Rectal smooth muscle tissue (tissue), 1 donor: Measurements from ENCODE around the gene DNAH7.

Experiments
- H3K27ac ChIP-seq: one replicate; pipeline ENCODE4 v1.7.0; 2013; ENCODE audit warnings: low read depth, low read length, inconsistent platforms
- H3K27me3 ChIP-seq: one replicate; pipeline ENCODE4 v1.7.0; 2013; ENCODE audit warnings: low read length; ENCODE audit not compliant: control insufficient read depth, insufficient read depth
- H3K36me3 ChIP-seq: one replicate; pipeline ENCODE4 v1.7.0; 2013; ENCODE audit warnings: low read length; ENCODE audit not compliant: control insufficient read depth, insufficient read depth
- H3K4me1 ChIP-seq: one replicate; pipeline ENCODE4 v1.7.0; 2013; ENCODE audit warnings: low read length; ENCODE audit not compliant: control insufficient read depth, insufficient read depth
- H3K4me3 ChIP-seq: one replicate; pipeline ENCODE4 v1.7.0; 2013; ENCODE audit warnings: low read length
- H3K9ac ChIP-seq: one replicate; pipeline ENCODE4 v1.7.0; 2013; ENCODE audit warnings: low read length

Gene DNAH7

GRCh38 chr2:195808189-195808588 is 260.4 kb downstream of the DNAH7 start:
- H3K27ac ChIP-seq, result no peak overlapping the region
- H3K27me3 ChIP-seq, result no peaks in the 10 kb centered on the region
- no peaks in the 10 kb centered on the region for H3K4me1 ChIP-seq
- no peaks in the 10 kb centered on the region for H3K36me3 ChIP-seq
- no peak overlapping the region for H3K9ac ChIP-seq
- no peak overlapping the region for H3K4me3 ChIP-seq

DNA sequence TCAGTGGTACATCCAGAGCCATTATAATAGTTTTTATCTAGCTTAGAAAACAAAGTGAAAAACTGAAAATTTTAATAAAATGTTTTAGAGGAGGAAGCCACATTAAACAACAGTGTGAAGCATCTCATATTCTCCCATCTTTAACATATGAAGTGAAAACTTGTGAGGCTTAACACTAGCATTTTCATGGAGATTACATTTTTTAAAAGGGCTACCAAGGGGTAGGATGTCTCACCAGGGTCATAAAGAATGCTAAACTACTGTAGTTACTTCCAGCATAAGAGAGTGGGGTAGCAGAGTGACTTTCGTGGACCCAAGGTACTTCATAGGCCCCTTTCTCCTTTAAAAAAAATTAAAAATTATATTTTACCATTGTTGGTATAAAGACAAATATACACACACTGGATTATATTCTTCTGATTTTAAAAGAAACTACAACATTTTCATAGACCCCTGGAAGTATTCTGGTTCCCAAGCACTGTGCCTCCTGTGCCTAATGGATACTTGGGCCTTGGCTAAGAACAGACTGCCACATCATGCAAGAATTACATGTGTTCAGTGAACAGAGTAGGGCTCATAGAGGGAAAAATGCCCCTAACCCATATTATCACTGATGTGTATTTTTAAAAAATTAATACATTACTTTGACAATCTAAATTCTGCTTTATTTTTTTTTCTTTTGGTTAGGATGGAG is 263.2 kb downstream of the DNAH7 start:
- H3K36me3 ChIP-seq, result no peaks in the 10 kb centered on the region
- no peak overlapping the region for H3K27ac ChIP-seq
- H3K9ac ChIP-seq, result no peak overlapping the region
- no peaks in the 10 kb centered on the region for H3K27me3 ChIP-seq
- no peaks in the 10 kb centered on the region for H3K4me1 ChIP-seq
- no peak overlapping the region for H3K4me3 ChIP-seq

GRCh38 chr2:195795879-195796278 is 272.8 kb downstream of the DNAH7 start:
- H3K4me3 ChIP-seq, result no peak overlapping the region
- H3K36me3 ChIP-seq, result no peaks in the 10 kb centered on the region
- no peak overlapping the region for H3K27ac ChIP-seq
- no peaks in the 10 kb centered on the region for H3K4me1 ChIP-seq
- no peak overlapping the region for H3K9ac ChIP-seq
- H3K27me3 ChIP-seq, result no peaks in the 10 kb centered on the region

DNA sequence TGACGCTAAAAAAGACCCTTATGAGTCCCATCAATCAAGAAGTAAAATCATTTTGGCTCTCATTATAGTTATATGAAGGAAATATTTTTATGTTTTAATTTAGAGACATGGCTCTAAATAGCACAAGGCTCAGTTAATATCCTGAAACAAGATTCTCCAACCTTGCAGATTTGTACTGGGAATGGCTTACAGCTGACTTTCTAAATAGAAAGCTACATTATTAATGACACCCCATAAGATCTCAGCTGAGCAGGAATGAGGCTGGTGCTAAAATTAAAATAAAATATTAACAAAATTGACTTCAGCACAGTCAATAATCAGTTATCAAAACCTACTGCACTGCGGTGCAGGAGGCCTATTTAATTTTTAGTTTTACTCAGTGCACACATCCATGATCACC is 274.8 kb downstream of the DNAH7 start:
- Histone ChIP-seq H3K4me3 (no peak overlapping the region), H3K27ac (no peak overlapping the region), H3K36me3 (no peaks in the 10 kb centered on the region), H3K27me3 (no peaks in the 10 kb centered on the region), H3K9ac (no peak overlapping the region), H3K4me1 (no peaks in the 10 kb centered on the region)

DNA sequence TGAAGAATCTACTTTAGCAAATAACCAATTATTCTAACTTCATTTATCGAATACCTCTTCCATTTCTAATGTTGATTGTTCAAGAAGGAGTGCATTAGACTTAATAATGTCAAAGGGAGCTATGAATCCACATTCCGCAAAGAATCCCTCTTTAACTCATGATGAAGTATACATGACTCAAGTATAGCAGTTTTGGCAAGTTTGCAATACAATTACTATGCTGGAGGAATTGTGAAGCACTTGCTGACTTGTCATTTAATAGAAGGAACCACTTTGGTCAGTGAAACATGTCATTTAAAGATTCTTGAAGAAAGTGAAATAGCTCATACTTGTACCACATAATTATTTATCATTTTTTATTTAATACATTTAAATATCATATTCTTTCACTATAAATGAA is 286.5 kb downstream of the DNAH7 start:
- Histone ChIP-seq H3K4me1 (no peaks in the 10 kb centered on the region), H3K27me3 (no peaks in the 10 kb centered on the region), H3K4me3 (no peak overlapping the region), H3K27ac (no peak overlapping the region), H3K9ac (no peak overlapping the region), H3K36me3 (no peaks in the 10 kb centered on the region)

GRCh38 chr2:195779491-195779890 is 289.1 kb downstream of the DNAH7 start:
- H3K4me1 ChIP-seq, result no peaks in the 10 kb centered on the region
- no peaks in the 10 kb centered on the region for H3K27me3 ChIP-seq
- no peak overlapping the region for H3K27ac ChIP-seq
- no peak overlapping the region for H3K4me3 ChIP-seq
- H3K9ac ChIP-seq, result no peak overlapping the region
- H3K36me3 ChIP-seq, result no peaks in the 10 kb centered on the region

DNA sequence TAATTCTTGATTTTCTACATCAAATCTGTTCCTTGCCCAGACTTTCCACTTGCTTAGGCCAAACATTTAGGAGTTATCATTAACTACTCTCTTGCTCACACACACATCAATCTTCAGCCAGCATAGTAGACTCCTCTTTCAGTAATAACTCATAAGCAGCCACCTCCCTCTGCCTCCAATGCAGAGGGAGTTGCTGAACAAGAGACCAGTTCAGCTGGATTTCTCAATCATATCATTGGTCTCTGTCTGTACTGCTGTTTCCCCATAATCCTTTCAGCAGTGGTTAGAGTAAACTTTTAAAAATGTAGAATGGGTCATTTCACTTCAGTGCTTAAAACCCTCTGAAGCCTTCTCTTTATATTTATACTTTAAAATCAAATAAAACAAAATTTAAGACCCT is 298.7 kb downstream of the DNAH7 start:
- Histone ChIP-seq H3K36me3 (no peaks in the 10 kb centered on the region), H3K4me3 (no peak overlapping the region), H3K9ac (no peak overlapping the region), H3K27me3 (no peaks in the 10 kb centered on the region), H3K27ac (no peak overlapping the region), H3K4me1 (no peaks in the 10 kb centered on the region)

GRCh38 chr2:195768431-195768830 is 300.2 kb downstream of the DNAH7 start:
- no peak overlapping the region for H3K4me3 ChIP-seq
- H3K4me1 ChIP-seq, result no peaks in the 10 kb centered on the region
- H3K27me3 ChIP-seq, result no peaks in the 10 kb centered on the region
- H3K9ac ChIP-seq, result no peak overlapping the region
- H3K36me3 ChIP-seq, result no peaks in the 10 kb centered on the region
- H3K27ac ChIP-seq, result no peak overlapping the region

- Histone ChIP-seq H3K4me3 (no peak overlapping the region), H3K36me3 (no peaks in the 10 kb centered on the region), H3K4me1 (no peaks in the 10 kb centered on the region), H3K27ac (no peak overlapping the region), H3K9ac (no peak overlapping the region), H3K27me3 (no peaks in the 10 kb centered on the region)
These were observed 301.9 kb downstream of the DNAH7 start for GRCh38 chr2:195766691-195767090.

DNA sequence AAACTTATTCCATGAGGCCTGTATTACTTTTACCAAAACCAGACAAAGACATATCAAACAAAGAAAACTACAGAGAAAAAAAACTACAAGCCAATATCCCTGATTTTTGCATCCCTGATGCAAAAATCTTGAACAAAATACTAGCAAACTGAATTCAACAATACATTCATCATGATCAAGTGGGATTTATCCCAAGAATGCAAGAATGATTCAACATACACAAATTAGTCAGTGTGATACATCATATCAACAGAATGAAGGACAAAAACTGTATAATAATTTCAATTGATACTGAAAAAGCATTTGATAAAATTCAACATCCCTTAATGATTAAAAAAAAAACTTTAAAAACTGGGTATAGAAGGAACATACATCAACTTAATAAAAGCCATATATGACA is 304.8 kb downstream of the DNAH7 start:
- Histone ChIP-seq H3K27me3 (no peaks in the 10 kb centered on the region), H3K27ac (no peak overlapping the region), H3K9ac (no peak overlapping the region), H3K4me3 (no peak overlapping the region), H3K4me1 (no peaks in the 10 kb centered on the region), H3K36me3 (no peaks in the 10 kb centered on the region)

DNA sequence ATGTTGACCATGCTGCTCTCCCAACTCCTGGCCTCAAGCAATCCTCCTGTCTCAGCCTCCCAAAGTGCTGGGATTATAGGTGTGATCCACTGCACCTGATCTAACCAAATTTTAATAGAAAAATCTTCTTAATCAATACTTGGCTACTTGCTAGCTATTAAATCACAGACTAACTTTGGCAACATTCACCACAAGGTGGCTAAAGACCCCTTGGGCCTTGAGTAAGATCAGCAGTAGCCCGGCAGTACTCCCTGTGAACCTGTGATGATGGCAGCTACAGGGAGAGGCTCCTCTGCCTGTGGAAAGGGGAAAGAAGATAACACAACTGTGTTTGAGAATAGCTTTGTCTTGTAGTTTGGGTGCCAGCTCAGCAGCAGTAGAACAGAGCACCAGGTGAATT is 308.8 kb downstream of the DNAH7 start:
- Histone ChIP-seq H3K27ac (no peak overlapping the region), H3K4me1 (no peaks in the 10 kb centered on the region), H3K36me3 (no peaks in the 10 kb centered on the region), H3K4me3 (no peak overlapping the region), H3K9ac (no peak overlapping the region), H3K27me3 (no peaks in the 10 kb centered on the region)

- Histone ChIP-seq H3K9ac (no peak overlapping the region), H3K36me3 (no peaks in the 10 kb centered on the region), H3K27ac (no peak overlapping the region), H3K4me1 (no peaks in the 10 kb centered on the region), H3K27me3 (no peaks in the 10 kb centered on the region), H3K4me3 (no peak overlapping the region)
These were observed 309.8 kb downstream of the DNAH7 start for GRCh38 chr2:195758846-195759245.

GRCh38 chr2:195756218-195756942 is 312.3 kb downstream of the DNAH7 start:
- Histone ChIP-seq H3K36me3 (no peaks in the 10 kb centered on the region), H3K27me3 (no peaks in the 10 kb centered on the region), H3K27ac (no peak overlapping the region), H3K4me3 (no peak overlapping the region), H3K4me1 (no peaks in the 10 kb centered on the region), H3K9ac (no peak overlapping the region)
